CD1c-positive myeloid dendritic cell (primary cell): Measurements from ENCODE around the gene ABLIM2.
"Not testable (repeated sequence)": the region's sequence is repeated elsewhere in the genome, so short reads cannot be mapped to it uniquely, and the experiment has no call there.

Experiments used
- DNase-seq: peaks from one replicate; pipeline ENCODE4 v3.0.0-alpha.2; 2016; ENCODE audit errors: extremely low spot score

Gene ABLIM2

GRCh38 chr4:7939377-7940108 lies 219.1 kb downstream of the ABLIM2 start, which contains the start of gene AFAP1:
AFAP1 (minus strand) TSS chr4:7939861; CDS start chr4:7872078, 67,783 bp downstream.
- DNase-seq = peak; percentile 83

GRCh38 chr4:7938609-7939376 lies 219.8 kb downstream of the ABLIM2 start:
- DNase-seq = no peak

- no peak for DNase-seq
These were observed 220.4 kb downstream of the ABLIM2 start for GRCh38 chr4:7938266-7938608.

GRCh38 chr4:7937006-7937405 lies 221.6 kb downstream of the ABLIM2 start:
- DNase-seq = no peak

GRCh38 chr4:7933651-7934510 lies 224.7 kb downstream of the ABLIM2 start:
- DNase-seq = no peak

- DNase-seq = no peak
These were observed 226.3 kb downstream of the ABLIM2 start for GRCh38 chr4:7932287-7932686.

- no peak for DNase-seq
These were observed 229.3 kb downstream of the ABLIM2 start for GRCh38 chr4:7929118-7929951.

- DNase-seq = no peak
These were observed 229.9 kb downstream of the ABLIM2 start for GRCh38 chr4:7928711-7929110.

GRCh38 chr4:7926822-7927221 lies 231.8 kb downstream of the ABLIM2 start:
- no peak for DNase-seq

- no peak for DNase-seq
These were observed 234.0 kb downstream of the ABLIM2 start for GRCh38 chr4:7924570-7924969.

GRCh38 chr4:7924163-7924562 lies 234.4 kb downstream of the ABLIM2 start:
- no peak for DNase-seq

GRCh38 chr4:7922466-7922865 lies 236.1 kb downstream of the ABLIM2 start:
- DNase-seq = no peak

- DNase-seq = no peak
These were observed 239.6 kb downstream of the ABLIM2 start for GRCh38 chr4:7918981-7919380.

- not testable (repeated sequence) for DNase-seq
These were observed 240.4 kb downstream of the ABLIM2 start for GRCh38 chr4:7918187-7918586.

- DNase-seq = no peak
These were observed 240.9 kb downstream of the ABLIM2 start for GRCh38 chr4:7917669-7918068.

GRCh38 chr4:7915875-7916242 lies 242.8 kb downstream of the ABLIM2 start:
- DNase-seq = no peak
